ENCODE data around the gene COL10A1. TPM values are rescaled to one million over a fixed set of nuclear protein-coding genes. Genes with fewer than 3 reads are reported as not detected.

The COL10A1 gene
- total RNA-seq, result not detected in 2 replicates

DNA sequence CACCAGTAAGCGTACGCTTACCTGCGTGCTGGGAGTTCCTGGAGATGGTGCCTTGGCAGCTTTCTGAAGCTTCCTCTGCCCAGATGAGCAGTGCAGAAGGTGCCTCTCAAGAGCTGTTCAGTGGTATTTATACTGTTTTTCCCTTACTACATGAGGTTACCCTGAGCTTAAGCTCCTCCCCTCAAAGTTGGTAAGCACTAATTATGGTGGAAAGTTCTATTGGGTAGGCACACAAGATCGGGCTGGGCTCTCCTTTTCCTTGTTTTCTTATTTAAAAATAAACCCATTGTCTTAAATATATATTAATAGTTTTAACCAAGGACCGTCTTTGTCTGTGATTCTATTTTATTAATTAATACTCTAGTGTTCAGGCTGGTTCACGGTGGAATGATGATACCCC is at the start of gene COL10A1:
Gene COL10A1 (minus strand): TSS at position 101 of the 400 bp plus-strand sequence. CDS start 640 bp downstream, outside the sequence.

GRCh38 chr6:116100419-116101301 is 25.3 kb downstream of the COL10A1 start, which contains the start of gene NT5DC1:
NT5DC1 (plus strand) TSS chr6:116100853; CDS start chr6:116100931, 78 bp downstream.

Other genes starting within 250 kb of the COL10A1 start
- 0.11 and 0.26 TPM in 2 replicates for gene FRK, start 65.2 kb downstream of the COL10A1 start, total RNA-seq
- gene NT5DC1, start 25.3 kb downstream of the COL10A1 start, total RNA-seq, result 3.9 and 5.7 TPM in 2 replicates
- 7.6 TPM in 2 replicates for gene TSPYL4, start 127.9 kb upstream of the COL10A1 start, total RNA-seq
- 65.9 and 78.5 TPM in 2 replicates for gene TSPYL1, start 153.8 kb upstream of the COL10A1 start, total RNA-seq
- gene DSE, start 244.8 kb upstream of the COL10A1 start, total RNA-seq, result 14.3 and 16.8 TPM in 2 replicates